ENCODE results near the gene NEGR1.

NEGR1 gene

DNA sequence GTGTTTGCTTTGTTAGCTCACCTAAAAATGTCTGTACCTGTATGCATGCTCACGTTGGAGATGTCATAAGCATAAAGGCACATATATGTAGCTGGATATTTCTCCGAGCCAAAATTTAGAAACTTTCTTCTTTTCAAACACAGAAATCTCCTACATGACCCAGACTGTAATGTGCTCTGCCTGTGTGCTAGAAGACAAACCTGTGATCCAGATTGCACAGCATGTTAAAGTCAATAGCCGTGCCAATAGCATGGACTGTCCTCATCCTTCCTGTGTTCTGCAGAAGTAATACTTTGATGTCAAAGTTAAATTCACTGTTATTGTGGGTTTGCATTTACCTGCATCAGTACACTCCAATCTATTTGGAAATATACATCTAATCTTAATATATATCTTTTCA, 855.3 kb downstream of the NEGR1 start:
- DNase-seq, result no peak

DNA sequence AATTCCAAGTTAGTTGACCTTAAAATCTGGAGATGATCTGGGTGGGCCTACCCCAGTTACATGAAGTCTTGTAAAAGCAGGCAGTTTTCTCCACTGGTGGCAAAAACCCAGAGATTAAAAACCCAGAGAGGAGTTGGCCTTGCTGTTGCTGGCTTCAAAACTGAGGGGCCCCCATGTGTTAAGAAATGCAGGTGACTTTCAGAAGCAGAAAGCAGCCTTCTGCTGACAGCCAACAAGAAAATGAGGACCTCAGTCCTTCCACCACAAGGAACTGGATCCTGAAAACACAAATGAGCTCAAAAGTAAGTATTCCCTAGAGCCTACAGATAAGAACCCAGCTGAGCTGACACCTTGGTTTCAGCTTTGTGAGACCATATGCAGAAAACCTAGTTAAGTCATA, 857.8 kb downstream of the NEGR1 start:
- no peak for DNase-seq

DNA sequence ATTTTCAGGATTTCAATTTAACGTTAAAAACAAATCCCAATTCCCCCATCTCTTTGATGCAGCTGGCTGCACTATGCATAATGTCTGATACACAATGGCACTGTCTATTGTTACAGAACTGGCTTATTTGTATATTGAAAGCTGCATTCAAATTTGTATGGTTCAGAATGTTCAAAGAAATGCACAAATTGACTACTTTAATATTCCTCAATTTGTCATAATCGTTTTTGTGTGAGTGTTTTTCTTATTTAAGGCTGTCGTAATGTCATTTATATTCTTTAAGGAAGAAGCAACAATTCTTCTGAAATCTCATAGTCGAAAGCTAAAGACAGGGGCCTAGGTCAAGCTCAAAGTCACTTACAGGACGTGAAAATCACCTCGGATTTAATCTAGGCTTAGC, 860.1 kb downstream of the NEGR1 start:
- no peak for DNase-seq

DNA sequence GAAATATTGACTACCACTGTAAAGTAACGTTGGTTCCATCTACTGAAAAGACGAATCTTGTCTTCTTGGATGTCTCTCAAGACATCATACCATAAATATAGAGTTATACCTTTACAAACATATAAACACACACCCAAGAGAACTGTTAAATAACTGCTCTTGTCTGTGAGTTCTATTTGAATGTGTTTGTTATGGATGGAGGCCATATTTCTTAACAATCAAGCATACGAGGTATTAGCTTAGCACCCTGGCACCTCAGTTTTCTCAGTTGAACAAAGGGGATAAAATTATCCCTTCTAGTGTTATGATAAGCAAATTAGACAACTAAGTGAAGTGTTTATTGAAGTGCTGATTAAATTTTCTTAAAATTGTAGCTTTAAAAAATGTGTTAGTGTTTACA, 864.9 kb downstream of the NEGR1 start:
- DNase-seq, result no peak

DNA sequence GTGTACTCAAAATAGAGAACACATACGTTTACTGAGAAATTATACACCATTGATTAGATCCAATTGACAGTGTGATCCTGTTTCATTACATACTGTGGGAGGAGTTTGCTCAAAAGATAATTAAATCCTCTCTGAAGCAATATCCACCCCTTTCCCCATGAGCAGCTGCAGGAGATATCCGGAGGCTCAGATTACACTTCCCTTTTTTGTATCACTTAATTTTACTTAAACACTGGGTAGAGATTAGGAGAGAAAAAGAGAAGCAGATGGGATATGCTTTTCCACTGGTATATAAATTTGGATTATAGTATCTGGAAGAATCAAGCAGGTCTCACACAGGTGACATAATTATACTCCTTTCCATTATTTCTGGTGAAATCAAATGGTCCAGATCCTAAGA, 868.2 kb downstream of the NEGR1 start:
- DNase-seq, result peak; percentile 68

DNA sequence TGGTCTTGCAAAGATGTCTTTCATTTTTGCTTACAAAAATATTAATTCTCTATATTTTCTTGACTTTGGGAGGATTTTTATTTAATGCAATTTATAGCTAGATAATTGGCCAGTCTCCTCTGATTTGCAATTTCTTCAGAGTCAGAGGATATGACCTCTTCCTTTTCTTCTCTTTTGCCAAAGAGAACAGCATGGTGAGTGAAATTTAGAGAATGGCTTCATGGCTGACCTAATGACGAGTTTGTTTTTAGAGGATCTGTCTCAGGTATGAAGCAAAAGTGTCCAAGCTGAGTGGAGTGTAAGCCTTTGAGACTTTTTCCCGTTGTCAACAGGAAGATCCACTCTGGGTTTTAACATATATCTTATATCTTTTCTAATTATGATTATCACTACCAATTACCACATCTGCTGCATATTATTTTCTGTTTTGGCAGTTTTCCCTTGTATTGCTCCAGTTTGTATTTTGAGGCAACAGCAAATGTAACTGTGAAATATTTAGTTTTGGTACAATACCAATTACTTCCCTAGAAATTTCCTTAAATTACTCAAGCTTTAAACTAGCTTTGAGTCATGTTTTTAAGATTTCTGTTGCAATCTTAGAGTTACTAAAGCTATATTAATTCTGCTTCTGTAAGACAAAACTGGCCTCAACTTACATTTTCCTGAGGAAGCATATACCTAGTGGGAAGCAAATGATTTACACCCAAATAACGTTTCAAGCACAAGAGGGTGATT, 868.7 kb downstream of the NEGR1 start:
- DNase-seq, result no peak

DNA sequence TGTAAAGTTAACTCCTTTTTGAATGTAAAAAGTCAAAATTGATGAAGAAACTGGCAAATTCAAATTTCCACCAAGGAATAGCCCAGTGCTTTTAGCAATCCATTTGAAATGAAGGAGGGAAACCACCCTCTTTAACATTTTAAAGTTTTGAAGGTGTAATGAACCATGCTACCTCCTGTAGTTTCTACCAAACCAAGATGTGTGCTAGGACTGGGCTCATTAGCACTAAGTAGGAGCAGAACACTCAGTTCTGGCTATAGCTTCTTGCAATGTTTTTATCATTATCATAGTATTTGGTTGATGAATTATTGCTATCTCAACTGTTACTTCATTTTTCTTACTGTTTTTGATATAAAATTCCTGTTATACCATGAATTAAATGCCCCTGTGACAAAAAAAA, 882.3 kb downstream of the NEGR1 start:
- no peak for DNase-seq

DNA sequence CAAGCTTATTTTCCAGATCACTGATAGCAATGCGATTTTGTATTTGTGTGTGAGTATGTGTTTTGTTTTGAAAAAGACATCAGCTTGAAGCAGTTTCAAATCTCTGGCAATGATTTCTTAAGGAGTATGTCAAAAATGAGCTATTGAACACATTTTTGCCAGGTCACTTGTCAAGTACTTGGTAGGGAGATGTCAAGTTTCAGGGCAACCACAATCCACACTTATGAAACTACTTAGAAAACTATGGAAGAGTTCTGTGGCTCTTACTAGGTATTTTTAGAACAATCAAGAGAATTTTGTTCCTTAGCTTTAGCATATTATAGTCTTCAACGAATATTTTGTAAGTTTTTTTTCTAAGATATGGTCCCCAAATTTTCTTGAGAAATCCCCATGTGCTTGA, 882.7 kb downstream of the NEGR1 start:
- DNase-seq, result peak; percentile 1

DNA sequence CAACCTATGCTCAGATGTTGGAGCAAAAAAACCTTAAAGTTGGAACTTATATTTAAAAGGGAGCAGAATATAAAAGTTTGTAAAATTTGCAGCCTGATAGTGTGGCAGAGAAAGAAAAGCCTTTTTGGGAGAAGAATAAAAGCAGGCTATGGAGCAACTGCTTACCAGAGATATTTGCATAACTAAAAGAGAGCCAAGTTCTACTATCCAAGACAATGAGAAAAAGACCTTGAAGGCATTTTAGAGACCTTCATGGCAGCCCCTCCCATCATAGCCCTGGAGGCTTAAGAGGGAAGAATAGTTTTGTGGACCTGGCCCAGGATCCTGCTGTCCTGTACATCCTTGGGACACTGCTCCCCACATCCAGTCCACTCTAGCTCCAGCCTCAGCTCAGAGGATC, 889.0 kb downstream of the NEGR1 start:
- DNase-seq, result no peak

DNA sequence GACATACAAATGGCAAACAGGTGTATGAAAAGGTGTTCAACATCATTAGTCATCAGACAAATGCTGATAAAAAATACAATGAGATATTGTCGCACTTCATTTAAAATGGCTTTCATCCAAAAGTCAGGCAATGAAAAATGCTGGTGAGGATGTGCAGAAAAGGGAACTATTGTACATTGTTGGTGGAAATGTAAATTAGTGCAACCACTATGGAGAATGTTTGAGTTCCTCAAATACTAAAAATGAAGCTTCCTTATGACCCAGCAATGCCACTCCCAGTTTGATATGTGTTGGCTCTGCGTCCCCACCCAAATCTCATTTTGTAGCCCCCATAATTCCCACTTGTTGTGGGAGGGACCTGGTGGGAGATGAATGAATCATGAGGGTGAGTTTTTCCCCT, 891.8 kb downstream of the NEGR1 start:
- no peak for DNase-seq

DNA sequence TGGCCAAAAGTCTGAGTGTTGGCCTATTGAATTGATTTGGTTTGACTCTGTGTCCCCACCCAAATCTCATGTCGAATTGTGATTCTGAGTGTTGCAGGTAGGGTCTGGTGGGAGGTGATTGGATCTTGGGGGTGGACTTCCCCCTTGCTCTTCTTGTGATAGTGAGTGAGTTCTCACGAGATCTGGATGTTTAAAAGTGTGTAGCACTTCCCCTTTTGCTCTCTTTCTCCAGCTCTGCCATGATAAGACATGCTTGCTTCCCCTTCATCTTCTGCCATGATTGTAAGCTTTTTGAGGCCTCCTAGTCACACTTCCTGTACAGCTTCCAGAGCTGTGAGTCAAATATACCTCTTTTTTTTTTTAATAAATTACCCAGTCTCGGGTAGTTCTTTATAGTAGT, 904.5 kb downstream of the NEGR1 start:
- peak; percentile 9 for DNase-seq

DNA sequence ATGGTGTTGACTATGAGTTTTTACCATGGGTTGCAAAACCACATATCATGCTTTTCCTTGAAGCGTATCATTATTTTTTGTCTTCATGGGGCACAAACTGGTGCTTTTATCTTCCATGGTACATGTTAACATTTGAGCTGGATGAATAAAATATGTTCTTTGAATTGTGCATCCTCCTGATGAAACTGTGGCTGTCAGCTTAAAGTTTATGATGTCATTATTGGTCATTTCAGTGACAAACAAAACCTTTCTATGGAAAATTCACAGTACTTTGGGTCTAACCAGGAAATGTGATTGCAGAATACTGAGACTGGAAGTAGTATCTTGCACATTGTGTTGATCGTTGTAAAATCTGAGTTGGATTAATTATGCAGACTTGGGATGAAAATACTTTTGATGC, 909.8 kb downstream of the NEGR1 start:
- DNase-seq, result no peak

DNA sequence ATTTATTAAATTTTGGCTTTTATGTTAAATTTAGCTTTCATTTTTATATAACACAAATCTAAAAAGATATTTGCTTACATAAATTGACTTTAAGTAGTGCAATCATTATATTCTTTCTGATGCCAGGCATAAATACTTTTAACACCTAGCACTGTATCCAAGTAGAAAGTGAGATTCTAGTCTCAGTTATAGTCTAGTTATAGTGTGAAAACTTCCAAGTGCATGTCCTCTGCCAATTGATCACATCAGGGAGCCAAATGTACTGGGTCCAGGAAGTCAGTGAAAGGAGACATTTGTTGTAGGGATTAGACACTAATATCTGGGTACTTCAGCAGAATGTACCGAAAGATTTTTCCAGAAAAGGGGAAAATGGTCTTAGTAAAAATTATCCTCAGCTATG, 910.8 kb downstream of the NEGR1 start:
- DNase-seq, result no peak

DNA sequence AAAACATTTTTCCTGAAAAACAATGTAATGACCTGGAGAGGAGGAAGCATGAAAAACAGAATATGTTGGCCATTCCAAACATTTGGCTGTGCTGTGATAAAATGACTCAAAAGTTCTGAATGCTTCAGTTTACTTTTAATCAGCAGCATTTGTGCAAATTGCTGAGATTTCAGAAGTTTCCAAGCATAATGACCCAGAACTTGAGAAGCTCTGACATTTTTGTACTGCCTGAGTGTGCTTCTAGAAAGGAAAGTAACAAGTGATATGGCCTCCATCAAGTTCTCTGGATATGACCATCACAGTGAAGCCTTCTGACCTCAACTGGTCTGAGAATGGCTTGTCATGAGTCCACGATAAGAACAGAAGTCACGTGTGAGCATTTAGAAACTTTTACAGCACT, 918.1 kb downstream of the NEGR1 start:
- DNase-seq, result no peak

DNA sequence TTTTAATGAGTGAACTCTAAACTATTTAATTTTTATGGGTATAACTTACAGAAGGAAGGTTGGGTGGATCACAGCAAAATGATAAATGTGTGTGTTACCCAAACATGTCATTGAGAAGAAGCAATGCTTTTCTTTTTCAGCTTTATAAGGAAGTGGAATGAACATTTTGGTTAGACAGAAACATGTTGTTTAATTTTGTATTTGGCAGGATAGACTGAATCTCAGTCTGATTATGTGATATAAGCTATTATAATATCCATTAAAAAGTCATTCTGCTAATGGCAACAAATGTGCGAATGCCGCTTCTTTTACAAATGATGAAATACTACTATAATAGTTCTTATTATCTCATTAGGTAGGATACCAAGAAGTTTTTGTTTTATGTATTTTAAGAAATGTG, 919.6 kb downstream of the NEGR1 start:
- DNase-seq, result no peak

DNA sequence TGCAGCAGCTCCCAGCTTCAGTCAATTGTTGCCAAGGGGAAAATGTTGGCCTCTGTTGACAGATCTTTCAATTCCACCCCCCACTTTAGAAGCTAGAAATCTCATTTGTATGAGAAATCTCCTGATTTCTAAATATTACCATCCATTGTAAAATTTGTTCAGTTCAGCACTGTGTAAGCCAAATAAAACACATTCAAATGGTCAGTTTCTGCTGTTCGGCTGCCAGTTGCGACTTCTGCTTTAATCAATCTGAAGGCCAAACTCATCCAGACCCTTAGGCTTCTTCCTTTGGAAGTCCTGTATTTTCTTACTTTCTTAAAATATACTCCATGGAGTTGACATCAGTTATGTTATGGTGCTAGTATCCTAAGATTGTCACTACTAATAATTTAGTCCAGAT, 920.3 kb downstream of the NEGR1 start:
- DNase-seq, result no peak

DNA sequence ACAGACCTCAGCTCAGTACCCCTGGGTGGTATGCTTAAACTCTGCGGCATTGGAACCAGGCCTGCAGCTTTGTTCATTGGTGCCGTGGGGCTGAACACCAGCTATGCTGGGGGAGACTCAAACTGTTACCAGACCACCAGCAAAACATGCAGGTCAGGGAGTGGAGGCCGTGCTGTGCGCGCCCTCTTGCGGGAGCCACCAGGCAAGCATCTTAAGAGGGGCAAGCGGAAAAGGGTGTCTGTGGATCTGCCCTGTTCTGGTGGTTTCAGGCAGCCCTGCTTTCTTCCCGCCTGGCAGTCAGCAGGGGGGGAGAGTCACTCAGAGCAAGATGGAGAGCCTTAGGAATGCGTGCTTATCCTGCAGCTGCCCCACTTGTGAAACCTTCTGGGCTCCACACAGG, 924.6 kb downstream of the NEGR1 start:
- no peak for DNase-seq

DNA sequence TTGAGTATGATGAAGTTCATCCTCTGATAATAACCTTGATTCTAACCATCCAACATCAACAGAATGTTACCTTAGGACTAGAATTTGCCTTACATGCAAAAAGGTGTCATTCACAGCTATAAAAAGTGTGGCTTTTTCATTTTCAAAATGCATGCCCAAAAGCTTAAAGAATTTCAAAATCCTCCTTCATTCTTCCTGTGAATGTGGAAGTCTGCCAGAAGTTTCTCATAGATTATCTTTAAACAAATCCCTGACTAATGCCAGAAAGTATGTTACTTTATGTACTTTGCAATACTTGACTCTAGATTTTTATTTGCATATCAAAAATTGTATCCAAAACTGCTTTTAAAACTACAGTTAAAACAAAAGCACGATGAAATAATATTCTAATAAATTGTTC, 930.9 kb downstream of the NEGR1 start:
- DNase-seq, result no peak

DNA sequence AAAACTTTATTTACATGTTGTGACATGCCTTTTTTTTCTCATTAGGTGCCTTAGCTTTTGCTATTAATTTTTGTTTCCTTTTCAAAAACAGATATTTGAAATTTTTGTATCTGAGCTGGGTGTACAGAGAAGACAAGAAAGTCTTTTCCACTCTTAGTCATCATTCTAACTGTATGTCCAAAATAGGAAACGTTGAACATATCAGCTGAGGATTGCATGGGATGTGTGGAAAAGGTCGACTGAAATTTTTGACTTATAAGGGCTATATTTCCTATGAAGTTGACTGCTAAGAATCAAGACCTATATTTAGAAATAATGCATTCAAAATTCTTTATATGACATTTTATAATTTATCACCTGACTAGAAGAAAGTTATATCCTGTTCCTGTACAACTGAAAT, 931.5 kb downstream of the NEGR1 start:
- DNase-seq, result no peak

DNA sequence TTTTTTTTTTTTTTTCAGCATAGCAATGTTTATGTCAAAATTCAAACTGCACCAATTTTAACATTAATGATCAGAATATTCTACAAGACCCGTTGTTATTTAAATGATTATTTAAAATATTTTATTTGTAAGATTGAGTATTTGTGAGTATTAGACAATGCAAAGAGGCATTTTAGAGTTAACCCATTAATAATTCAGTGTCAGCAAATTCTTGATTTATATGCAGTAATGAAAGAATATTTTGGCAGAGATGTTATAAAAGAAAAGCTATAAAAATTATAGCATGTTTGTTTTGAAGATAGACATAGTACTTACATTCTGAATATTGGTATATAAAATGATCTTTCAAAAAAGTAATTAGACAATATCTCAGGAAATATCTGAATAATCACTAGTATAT, 932.0 kb downstream of the NEGR1 start:
- DNase-seq, result no peak
